GM18868 (cell line): ENCODE results near the gene EIF3K.
A peak's percentile ranks its signal among the peaks of the same experiment; 100 is the strongest.
"Not testable (repeated sequence)": the region's sequence is repeated elsewhere in the genome, so short reads cannot be mapped to it uniquely, and the experiment has no call there.

Experiments used
- ATAC-seq: cut with Tn5 transposase; IDR thresholded peaks from one replicate; pipeline ENCODE4 v1.9.1; 2021; ENCODE audit warnings: mild to moderate bottlenecking, moderate library complexity; ENCODE audit not compliant: unreplicated experiment

The EIF3K gene

GRCh38 chr19:38618590-38619360, at the start of gene EIF3K:
EIF3K (plus strand) TSS chr19:38619188; CDS start chr19:38619269, 81 bp downstream.
- ATAC-seq = peak; percentile 58

GRCh38 chr19:38569368-38569983, 49.5 kb upstream of the EIF3K start:
- ATAC-seq = no peak

- ATAC-seq = no peak
Measured at GRCh38 chr19:38571682-38572081, 47.3 kb upstream of the EIF3K start.

- ATAC-seq = no peak
Measured at GRCh38 chr19:38577826-38578225, 41.2 kb upstream of the EIF3K start.

GRCh38 chr19:38579304-38579703, 39.7 kb upstream of the EIF3K start:
- ATAC-seq = not testable (repeated sequence)

GRCh38 chr19:38580080-38580479, 38.9 kb upstream of the EIF3K start:
- ATAC-seq = no peak

GRCh38 chr19:38583219-38583984, 35.6 kb upstream of the EIF3K start:
- ATAC-seq = no peak

GRCh38 chr19:38583985-38584305, 35.0 kb upstream of the EIF3K start:
- no peak for ATAC-seq

GRCh38 chr19:38587562-38587961, 31.4 kb upstream of the EIF3K start:
- no peak for ATAC-seq

- ATAC-seq = no peak
Measured at GRCh38 chr19:38588041-38588440, 30.9 kb upstream of the EIF3K start.

- no peak for ATAC-seq
Measured at GRCh38 chr19:38592940-38593339, 26.0 kb upstream of the EIF3K start.

GRCh38 chr19:38596057-38596981, 22.7 kb upstream of the EIF3K start:
- ATAC-seq = no peak

GRCh38 chr19:38597075-38597474, 21.9 kb upstream of the EIF3K start:
- ATAC-seq = no peak

GRCh38 chr19:38599722-38600121, 19.3 kb upstream of the EIF3K start:
- ATAC-seq = no peak

GRCh38 chr19:38602856-38603255, 16.1 kb upstream of the EIF3K start:
- ATAC-seq = not testable (repeated sequence)

- ATAC-seq = no peak
Measured at GRCh38 chr19:38606131-38606530, 12.9 kb upstream of the EIF3K start.

GRCh38 chr19:38614289-38614688, 4.7 kb upstream of the EIF3K start:
- no peak for ATAC-seq

- ATAC-seq = no peak
Measured at GRCh38 chr19:38615007-38615581, 3.9 kb upstream of the EIF3K start.

- no peak for ATAC-seq
Measured at GRCh38 chr19:38616265-38616664, 2.7 kb upstream of the EIF3K start.

- ATAC-seq = no peak
Measured at GRCh38 chr19:38617283-38617763, 1.7 kb upstream of the EIF3K start.
